Fibroblast of mammary gland (primary cell): ENCODE data around the gene CRISPLD2.

Experiments
- DNase-seq: peaks from one replicate; pipeline ENCODE4 v3.0.0-alpha.2; 2010; ENCODE audit warnings: low read depth
- H3K4me3 ChIP-seq: 2 replicates; pipeline ENCODE4 v1.5.1; 2011; ENCODE audit warnings: low read depth, mild to moderate bottlenecking, low read length, moderate library complexity; ENCODE audit not compliant: control insufficient read depth
- TF ChIP-seq, protein P1 (sequence below): conservative IDR thresholded peaks from 2 replicates; pipeline ENCODE4 v1.5.1; 2011; ENCODE audit warnings: low read depth, low read length, inconsistent platforms; ENCODE audit not compliant: control insufficient read depth, insufficient read depth

The CRISPLD2 gene

DNA sequence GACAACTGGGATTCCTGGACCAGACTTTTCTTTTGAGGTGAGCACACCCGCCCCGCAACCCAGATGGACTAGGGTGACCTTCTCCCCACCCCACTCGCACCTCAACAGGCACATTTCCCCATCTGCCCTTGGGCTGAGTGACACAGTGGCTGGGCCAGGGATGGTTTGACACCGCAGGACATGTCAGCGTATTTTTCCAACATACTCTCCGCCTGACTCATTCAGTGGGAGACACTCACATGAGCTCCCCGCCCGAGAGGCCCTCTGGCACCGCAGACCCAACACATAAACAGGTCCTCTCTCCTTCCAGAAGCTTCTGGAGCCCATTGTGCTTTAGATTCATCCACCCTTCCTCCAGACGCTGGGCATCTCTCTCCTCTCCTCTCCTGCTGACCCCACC lies 122.1 kb downstream of the CRISPLD2 start:
- TF ChIP-seq, protein P1, sequence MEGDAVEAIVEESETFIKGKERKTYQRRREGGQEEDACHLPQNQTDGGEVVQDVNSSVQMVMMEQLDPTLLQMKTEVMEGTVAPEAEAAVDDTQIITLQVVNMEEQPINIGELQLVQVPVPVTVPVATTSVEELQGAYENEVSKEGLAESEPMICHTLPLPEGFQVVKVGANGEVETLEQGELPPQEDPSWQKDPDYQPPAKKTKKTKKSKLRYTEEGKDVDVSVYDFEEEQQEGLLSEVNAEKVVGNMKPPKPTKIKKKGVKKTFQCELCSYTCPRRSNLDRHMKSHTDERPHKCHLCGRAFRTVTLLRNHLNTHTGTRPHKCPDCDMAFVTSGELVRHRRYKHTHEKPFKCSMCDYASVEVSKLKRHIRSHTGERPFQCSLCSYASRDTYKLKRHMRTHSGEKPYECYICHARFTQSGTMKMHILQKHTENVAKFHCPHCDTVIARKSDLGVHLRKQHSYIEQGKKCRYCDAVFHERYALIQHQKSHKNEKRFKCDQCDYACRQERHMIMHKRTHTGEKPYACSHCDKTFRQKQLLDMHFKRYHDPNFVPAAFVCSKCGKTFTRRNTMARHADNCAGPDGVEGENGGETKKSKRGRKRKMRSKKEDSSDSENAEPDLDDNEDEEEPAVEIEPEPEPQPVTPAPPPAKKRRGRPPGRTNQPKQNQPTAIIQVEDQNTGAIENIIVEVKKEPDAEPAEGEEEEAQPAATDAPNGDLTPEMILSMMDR = no peak
- H3K4me3 ChIP-seq = no peak overlapping the region
- no peak for DNase-seq

DNA sequence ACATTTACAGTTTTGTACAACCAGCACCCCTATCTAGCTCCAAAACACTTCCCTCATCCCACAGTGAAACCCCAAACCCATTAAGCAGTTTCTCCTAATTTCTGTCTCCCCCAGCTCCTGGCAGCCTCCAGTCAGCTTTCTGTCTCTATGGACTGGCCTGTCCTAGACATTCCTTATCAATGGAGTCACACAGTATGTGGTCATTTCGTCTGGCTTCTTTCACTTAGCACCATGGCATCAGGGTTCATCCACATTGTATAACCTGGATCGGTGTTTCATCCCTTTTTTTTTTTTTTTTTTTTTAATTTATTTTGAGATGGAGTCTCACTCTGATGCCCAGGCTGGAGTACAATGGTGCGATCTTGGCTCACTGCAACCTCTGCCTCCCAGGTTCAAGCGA lies 123.0 kb downstream of the CRISPLD2 start:
- no peak overlapping the region for H3K4me3 ChIP-seq
- DNase-seq = no peak

DNA sequence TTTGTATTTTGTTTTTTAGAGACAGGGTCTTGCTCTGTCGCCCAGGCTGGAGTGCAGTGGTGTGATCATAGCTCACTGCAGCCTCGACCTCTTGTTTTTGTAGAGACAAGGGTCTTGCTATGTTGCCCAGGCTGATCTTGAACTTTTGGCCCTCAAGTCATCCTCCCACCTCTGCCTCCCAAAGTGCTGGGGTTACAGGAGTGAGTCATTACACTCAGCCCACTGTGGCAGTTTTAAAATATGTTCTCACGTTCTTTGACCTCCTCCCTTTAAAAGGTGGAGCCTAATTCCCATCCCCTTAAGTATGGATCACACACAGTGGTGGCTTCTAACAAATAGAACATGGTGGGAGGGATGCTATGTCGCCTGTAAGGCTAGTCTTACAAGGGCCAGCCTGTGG lies 123.8 kb downstream of the CRISPLD2 start:
- no peak overlapping the region for H3K4me3 ChIP-seq
- TF ChIP-seq, protein P1 = no peak
- no peak for DNase-seq

More for the DNA sequence above, 123.0 kb downstream of the CRISPLD2 start:
- TF ChIP-seq, protein P1 = no peak

DNA sequence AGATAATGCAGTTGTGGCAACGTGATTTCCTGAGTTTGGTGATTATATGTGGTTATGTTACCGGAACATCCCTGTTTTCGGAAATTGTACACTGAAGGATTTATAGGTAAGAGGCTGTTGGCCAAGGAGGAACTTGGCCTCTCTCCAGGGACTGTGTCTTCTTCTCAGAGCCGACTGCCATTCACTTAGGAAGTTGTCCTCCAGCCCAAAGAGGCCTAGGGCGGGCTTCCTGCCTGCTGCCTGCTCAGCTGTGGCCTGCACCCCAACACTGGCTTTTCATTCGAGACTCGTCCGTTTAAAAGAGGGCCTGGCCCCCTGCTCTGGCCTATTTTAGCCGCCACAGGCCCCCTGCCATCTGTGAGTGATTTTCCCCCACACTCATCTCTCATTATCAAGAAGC lies 127.2 kb downstream of the CRISPLD2 start:
- DNase-seq = no peak
- TF ChIP-seq, protein P1 = no peak
- no peak overlapping the region for H3K4me3 ChIP-seq

DNA sequence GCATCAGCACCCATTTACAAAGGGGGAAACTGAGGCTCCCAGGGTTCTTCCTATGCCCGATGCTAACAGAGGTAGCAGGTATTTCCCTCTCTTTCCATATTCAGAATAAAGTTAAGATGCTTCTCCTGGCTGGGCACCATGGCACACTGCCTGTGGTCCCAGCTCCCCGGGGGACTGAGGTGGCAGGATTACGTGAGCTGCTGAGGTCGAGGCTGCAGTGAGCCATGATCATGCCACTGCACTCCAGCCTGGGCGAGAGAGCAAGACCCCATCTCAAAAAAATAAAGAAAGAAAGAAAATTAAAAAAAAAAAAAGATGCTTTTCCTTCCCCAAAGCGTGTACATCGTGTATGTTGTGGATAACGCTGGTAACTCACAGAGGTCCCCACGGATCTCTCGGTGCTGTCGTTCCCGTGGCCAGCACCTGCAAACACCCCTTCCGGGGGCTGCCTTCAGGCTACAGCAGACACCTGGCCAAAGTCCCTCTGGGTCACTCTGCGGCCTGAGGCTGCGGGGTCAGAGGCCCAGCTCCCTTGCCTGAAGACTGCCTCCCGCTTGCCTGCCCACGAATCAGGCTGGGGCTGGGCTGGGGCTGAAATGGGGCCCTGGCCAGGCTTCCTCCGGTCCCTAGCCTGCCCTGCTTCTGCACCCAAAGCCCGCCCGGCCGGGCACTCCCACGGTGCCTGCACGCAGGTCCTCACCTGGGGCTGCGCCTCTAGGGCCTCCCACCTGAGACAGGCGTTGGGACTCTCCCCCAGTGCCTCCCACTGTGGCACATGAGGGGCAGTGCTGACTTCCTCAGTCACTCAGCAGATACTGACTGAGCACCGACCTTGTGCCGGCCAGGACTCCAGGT lies 128.4 kb downstream of the CRISPLD2 start:
- no peak overlapping the region for H3K4me3 ChIP-seq
- TF ChIP-seq, protein P1 = no peak
- no peak for DNase-seq

DNA sequence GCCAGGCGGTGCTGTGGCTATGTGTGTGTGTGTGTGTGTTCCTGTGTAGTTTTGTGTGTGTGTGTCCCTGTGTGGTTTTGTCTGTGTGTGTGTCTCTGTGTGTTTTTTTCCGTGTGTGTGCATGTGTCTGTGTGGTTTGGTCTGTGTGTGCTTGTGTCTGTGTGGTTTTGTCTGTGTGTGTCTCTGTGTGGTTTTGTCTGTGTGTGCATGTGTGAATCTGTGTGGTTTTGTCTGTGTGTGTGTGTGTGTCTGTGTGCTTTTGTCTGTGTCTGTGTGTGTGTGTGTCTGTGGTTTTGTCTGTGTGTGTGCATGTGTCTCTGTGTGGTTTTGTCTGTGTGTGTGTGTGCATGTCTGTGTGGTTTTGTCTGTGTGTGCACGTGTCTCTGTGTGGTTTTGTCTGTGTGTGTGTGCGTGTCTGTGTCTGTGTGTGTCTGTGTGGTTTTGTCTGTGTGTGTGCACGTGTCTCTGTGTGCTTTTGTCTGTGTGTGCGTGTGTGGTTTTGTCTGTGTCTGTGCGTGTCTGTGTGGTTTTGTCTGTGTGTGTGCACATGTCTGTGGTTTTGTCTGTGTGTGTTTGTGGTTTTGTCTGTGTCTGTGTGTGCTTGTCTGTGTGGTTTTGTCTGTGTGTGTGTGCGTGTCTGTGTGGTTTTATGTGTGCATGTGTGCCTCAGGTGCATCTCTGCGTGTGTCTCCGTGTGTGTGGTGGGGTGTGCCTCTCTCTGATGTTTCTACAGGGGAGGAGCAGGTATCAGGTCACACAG lies 129.2 kb downstream of the CRISPLD2 start:
- TF ChIP-seq, protein P1 = no peak
- H3K4me3 ChIP-seq = no peak overlapping the region
- no peak for DNase-seq
